GM18870 (cell line): ENCODE data around the gene RPS5.
"Not testable (repeated sequence)": the region's sequence is repeated elsewhere in the genome, so short reads cannot be mapped to it uniquely, and the experiment has no call there.

Source experiments
- ATAC-seq: cut with Tn5 transposase; IDR thresholded peaks from one replicate; pipeline ENCODE4 v1.9.1; 2021; ENCODE audit warnings: moderate library complexity; ENCODE audit not compliant: unreplicated experiment

RPS5 gene

GRCh38 chr19:58401840-58402421, 14.9 kb downstream of the RPS5 start:
- no peak for ATAC-seq

GRCh38 chr19:58403920-58404478, 16.9 kb downstream of the RPS5 start:
- ATAC-seq, result not testable (repeated sequence)

DNA sequence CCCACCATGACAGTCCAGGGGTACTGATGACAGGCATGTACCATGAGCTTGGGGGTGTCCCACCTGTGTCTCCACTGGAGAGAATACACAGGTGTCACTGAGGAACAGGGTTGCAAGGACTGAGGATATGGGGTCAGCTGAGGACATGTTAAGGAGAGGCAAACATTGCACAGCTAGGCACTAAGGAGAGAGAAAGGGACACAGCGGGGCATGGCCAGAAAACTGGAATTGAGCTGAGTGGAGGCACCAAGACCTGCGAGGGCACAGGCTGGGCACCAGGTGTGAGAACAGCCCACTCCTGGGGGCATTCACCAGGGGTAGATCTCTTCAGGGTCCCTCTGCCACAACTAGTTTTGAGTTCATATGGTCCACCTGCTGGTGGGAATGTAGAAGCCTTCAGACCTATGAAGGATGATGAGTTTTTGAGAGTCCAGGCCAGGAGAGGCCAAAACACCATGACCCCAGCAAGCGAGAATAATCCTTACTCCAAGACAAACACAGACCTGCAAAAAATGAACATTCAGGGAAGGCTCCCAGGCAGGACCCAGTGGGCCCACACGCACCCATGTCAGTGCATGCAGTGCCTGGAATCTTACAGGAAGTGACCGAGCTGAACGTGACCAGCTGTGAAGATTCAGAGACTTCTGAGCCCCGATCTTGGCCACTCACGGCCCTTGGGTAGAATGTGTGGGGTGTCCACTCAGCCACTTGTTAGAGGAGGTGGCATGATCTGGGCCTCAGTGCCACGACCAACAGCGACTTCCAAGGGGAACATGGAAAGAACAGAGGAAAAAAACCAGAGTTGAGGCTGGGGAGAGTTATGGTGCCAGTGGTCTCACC, 20.0 kb downstream of the RPS5 start:
- no peak for ATAC-seq

DNA sequence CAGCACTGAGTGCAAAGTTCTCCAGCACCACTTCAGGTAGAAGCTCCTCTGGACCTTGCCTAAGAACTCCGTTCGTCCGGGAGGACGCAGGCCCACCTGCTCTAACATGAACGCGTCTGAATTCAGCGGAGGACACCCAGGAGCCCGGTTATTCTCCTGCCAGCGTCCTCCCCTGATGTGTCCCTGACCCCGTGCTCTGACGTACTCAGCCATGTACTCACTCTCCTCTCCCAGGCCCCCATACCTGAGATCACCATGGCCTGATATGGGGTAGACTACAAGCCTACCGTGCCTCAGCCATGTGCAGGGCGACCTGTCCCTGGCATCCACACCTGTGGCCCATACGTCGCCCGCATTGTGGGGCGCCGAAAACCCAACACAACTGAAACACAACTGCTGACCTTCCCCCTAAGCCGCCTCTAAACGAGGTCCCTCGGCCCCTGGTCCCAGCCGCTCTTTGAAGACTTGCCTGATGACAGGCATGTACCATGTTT, 20.6 kb downstream of the RPS5 start:
- peak; percentile 8 for ATAC-seq

GRCh38 chr19:58408152-58409009, 21.3 kb downstream of the RPS5 start, which contains the start of gene ZNF584:
TSS of gene ZNF584 (plus strand) at chr19:58408649. CDS start at chr19:58409148, 499 bp downstream.
- ATAC-seq, result peak; percentile 84

DNA sequence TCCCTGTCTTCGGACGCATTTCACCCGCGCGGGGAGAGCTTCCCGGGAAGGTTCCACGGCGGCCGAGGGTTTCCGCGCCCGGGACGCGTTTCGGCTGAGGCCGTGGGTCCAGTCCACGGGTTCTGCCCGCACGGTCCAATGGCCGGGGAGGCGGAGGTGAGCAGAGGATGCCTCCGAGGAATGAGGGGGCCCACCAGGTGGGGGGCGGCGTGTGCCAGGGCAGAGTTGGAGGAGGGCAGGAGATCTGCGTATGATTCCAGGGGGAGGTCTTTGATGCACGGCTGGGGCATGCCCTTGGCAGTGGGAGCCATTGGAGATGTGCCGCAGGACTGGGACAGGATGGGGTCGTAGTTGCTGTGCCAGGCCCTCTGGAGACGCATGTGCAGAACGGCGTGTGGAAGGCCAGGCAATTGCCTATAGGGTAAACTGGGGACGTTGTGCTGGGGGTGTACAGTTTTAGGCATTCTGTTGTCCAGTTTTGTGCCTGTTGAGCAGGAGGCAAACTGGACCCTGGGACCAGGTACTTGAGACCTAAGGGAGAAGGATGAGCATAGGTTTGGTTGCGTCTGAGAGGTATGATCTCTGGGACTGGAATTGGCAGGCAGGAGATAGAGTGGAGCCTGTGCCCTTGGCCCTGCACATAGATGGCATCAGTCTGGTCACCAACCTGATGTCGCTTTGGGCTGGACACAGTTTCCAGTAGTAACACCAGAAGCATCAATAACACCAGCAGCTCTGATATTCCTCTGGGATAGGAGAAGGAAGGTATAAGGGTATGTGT, 22.1 kb downstream of the RPS5 start:
- peak; percentile 14 for ATAC-seq

- no peak for ATAC-seq
Observed at GRCh38 chr19:58416604-58417003, 29.5 kb downstream of the RPS5 start.

GRCh38 chr19:58417071-58417470, 30.0 kb downstream of the RPS5 start:
- ATAC-seq, result no peak

DNA sequence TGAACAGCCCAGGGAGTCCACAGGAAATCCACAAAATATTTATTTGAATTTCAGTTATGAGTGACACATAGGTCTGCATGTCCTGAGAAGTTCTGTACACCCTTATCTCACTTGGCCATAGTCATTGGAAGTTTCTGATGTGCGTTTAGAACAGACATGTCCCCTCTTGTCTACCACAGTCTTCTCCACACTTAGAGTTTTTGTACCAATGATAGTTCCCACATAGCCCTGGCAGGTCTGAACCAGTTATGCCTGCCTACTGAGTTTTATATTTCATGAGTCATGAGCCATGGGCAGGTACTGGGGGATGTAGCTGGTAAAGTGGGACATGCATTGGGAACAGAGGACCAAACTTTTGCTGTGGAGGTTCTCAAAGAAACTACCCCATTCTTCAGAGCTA, 41.5 kb downstream of the RPS5 start:
- no peak for ATAC-seq

DNA sequence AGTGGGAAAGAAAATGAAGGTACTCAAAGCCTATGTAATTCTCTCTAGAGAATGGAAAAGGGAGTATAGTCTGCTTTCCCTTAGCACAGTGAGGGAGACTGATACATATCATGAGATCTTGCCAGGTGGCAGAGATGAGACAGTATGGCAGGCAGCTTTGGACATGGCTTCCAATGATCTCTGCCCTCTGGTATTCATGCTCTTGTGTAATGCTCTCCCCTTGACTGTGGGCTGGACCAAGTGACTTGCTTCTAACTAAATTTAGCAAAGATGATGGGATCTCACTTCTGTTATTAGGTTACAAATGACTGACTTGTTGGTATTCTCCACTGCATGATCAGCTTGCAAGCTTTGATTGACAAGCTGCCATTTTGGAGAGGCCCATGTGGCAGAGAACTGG, 42.7 kb downstream of the RPS5 start:
- no peak for ATAC-seq

GRCh38 chr19:58434217-58434616, 47.1 kb downstream of the RPS5 start:
- no peak for ATAC-seq

- ATAC-seq, result peak; percentile 95
Observed at GRCh38 chr19:58439576-58440554, 52.8 kb downstream of the RPS5 start, which contains the start of gene ZNF132. TSS of gene ZNF132 (minus strand) at chr19:58440153. CDS start at chr19:58439821, 332 bp downstream.

- no peak for ATAC-seq
Observed at GRCh38 chr19:58440556-58440955, 53.5 kb downstream of the RPS5 start.

GRCh38 chr19:58442986-58443385, 55.9 kb downstream of the RPS5 start:
- ATAC-seq, result not testable (repeated sequence)
